Pericardium fibroblast (primary cell): ENCODE data around the gene SYCN. TPM values are rescaled to one million over a fixed set of nuclear protein-coding genes. Genes with fewer than 3 reads are reported as not detected.

ENCODE experiments used
- total RNA-seq: library from RNA; depleted of rRNA; stranded (reverse); fragments of >200 nt; gene quantifications from 2 replicates; pipeline ENCODE4 v1.2.3, GENCODE V29; 2015

Gene SYCN, protein sequence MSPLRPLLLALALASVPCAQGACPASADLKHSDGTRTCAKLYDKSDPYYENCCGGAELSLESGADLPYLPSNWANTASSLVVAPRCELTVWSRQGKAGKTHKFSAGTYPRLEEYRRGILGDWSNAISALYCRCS
- not detected in 2 replicates for total RNA-seq

DNA sequence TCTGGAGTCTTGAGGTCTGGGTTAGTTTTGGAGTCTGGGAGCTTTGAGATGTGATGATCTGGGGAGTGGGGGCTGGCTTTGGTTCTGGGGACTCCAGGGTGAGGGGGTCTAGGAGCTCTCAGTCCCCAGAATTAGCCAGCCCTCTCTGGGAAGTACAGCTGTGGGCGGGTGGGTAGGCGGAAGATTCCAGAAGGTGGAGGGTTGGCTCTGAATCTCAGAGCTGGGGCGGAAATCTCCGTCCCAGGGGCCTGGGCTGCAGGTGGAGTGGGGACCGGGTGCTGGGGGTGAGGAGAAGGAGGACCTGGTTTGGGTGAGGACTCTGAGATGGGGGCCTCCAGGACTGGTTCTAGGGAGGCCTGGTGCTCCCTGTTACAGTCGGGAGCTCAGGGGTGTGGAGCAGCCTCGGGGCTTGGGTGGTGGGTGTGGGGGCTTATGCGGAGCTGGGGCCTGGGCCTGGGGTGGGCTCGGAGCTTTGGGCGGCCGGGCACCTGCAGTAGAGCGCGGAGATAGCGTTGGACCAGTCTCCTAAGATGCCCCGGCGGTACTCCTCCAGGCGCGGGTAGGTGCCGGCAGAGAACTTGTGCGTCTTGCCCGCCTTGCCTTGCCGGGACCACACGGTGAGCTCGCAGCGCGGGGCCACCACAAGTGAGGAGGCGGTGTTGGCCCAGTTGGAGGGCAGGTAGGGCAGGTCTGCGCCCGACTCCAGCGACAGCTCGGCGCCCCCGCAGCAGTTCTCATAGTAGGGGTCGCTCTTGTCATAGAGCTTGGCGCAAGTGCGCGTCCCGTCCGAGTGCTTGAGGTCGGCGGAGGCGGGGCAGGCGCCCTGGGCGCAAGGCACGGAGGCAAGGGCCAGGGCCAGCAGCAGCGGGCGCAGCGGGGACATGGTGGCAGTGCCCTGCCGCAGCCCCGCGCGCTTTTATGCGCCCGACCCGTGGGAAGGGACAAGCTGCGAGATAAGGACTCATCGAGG lies at the start of gene SYCN:
TSS of gene SYCN (minus strand) at position 892 of the 970 bp plus-strand sequence. CDS start at position 883, 9 bp downstream.

DNA sequence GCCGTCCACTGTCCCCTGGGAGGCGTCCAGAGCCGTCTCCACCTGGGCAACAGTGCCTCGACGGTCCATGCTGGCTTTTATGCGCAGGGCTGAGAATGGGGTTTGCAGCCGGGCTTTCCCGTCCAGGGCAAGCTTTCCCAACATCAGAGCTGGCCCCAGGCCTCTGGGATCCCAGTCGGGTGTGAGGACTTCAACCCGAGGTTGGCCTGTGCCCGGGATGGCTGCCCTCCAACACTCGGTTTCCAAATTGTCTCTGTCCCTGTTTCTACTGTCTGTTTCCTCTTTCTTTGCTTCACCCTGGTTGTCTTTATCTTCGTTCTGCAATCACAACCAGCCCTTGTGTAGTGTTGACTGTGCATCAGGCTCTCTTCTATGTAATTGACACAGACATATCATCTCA lies 44.7 kb upstream of the SYCN start, which contains the start of gene IFNL4:
TSS of gene IFNL4 (minus strand) at position 51 of the 400 bp plus-strand sequence.

DNA sequence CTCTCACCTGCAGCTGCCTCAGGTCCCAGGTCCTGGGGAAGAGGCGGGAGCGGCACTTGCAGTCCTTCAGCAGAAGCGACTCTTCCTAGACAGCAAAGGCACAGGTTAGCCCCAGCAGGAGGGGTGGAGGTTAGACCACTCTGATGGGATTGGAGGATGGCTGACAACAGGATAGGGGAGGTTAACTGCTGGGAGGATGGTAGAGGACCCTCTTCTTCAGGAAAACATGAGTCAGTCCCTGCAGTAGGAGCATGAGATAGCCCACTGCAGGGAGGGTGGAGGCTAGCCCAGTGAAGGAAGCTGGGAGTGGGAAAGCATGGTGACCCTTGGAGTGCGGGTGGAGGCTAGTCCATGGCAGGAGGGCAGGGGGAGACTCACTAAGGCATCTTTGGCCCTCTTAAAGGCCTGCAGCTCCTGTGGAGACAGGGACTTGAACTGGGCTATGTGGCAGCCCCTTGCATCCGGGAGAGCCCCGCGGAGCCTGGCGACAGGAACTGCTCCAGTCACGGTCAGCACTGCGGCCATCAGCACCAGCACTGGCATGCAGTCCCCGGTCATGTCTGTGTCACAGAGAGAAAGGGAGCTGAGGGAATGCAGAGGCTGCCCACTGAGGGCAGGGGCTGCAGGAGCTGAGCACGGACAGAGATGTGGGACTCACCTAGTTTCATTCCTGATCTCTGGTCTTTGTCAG lies 40.5 kb upstream of the SYCN start, which contains the start of gene IFNL3:
TSS of gene IFNL3 (minus strand) at position 597 of the 691 bp plus-strand sequence. CDS start at position 558, 39 bp downstream.

DNA sequence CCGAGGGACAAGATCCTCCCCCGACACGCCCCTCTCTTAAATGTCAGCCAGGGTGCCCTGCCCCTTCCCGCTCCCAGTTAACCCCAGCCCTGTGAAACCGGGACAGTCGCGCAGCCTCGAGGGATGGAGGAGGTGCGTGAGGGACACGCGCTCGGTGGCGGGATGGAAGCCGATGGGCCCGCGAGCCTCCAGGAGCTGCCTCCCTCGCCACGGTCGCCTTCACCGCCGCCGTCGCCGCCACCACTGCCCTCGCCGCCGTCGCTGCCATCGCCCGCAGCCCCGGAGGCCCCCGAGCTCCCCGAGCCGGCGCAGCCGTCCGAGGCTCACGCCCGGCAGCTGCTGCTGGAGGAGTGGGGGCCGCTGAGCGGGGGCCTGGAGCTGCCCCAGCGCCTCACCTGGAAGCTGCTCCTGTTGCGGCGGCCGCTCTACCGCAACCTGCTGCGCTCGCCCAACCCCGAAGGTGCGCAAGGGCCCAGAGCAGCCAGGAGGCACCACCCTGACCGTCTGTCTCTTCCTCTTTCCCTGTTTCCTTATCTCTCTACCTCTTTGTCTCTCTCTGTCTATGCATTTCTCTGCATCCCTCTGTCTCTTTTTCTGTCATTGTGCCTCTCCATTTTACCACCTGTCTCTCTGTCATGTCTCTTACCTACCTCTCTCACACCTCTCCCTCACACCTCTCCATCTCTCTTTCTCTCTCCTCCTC lies 7.1 kb downstream of the SYCN start, which contains the start of gene NCCRP1:
TSS of gene NCCRP1 (plus strand) at position 105 of the 703 bp plus-strand sequence. CDS start at position 124, 19 bp downstream.

Other genes with a start within 250 kb of the SYCN start
- 42.8 and 55.4 TPM in 2 replicates for gene FBXO17, start 228.5 kb downstream of the SYCN start, total RNA-seq
- 1.5 and 4.6 TPM in 2 replicates for gene FBXO27, start 171.7 kb downstream of the SYCN start, total RNA-seq
- gene ACP7, start 119.9 kb downstream of the SYCN start, total RNA-seq, result not detected in 2 replicates
- gene PAK4, start 78.5 kb downstream of the SYCN start, total RNA-seq, result 8.2 and 9.0 TPM in 2 replicates
- gene NCCRP1, start 7.3 kb downstream of the SYCN start, total RNA-seq, result not detected in 2 replicates
- gene IFNL3, start 40.7 kb upstream of the SYCN start, total RNA-seq, result not detected in 2 replicates
- gene IFNL4, start 44.6 kb upstream of the SYCN start, total RNA-seq, result not detected in 2 replicates
- gene IFNL2, start 64.1 kb upstream of the SYCN start, total RNA-seq, result not detected in 2 replicates
- gene IFNL1, start 92.1 kb upstream of the SYCN start, total RNA-seq, result not detected in 2 replicates
- 0.34 and 0.82 TPM in 2 replicates for gene LRFN1, start 116.6 kb upstream of the SYCN start, total RNA-seq
- gene GMFG, start 131.8 kb upstream of the SYCN start, total RNA-seq, result 1.4 TPM in 1 of 2 replicates, not detected in the other
- 54.0 and 68.6 TPM in 2 replicates for gene SAMD4B, start 138.2 kb upstream of the SYCN start, total RNA-seq
- 25.4 and 32.8 TPM in 2 replicates for gene PAF1, start 186.8 kb upstream of the SYCN start, total RNA-seq
- gene MED29, start 187.1 kb upstream of the SYCN start, total RNA-seq, result 23.7 and 33.6 TPM in 2 replicates
- 100 and 116 TPM in 2 replicates for gene ZFP36, start 202.6 kb upstream of the SYCN start, total RNA-seq
- gene PLEKHG2, start 208.4 kb upstream of the SYCN start, total RNA-seq, result 18.3 and 29.1 TPM in 2 replicates
- gene RPS16, start 231.7 kb upstream of the SYCN start, total RNA-seq, result 2,259 and 2,454 TPM in 2 replicates
- 66.2 and 68.4 TPM in 2 replicates for gene SUPT5H, start 241.3 kb upstream of the SYCN start, total RNA-seq